ENCODE data around the gene RABGAP1L.

- no peak for TF ChIP-seq CTCF (IDR thresholded peaks at IDR 0.05; ENCODE audit: extremely low read depth in 1 of 2, insufficient read depth in 1 of 2, low read depth in 1 of 2, low read length in 2 of 2)
- TF ChIP-seq POLR2A (IDR thresholded peaks at IDR 0.05; ENCODE audit: low read depth, low read length), result no peak
- TF ChIP-seq EZH2 (IDR thresholded peaks at IDR 0.05; ENCODE audit: borderline replicate concordance, low read depth, low read length, severe bottlenecking), result no peak
- TF ChIP-seq GATA2 (IDR thresholded peaks at IDR 0.05; ENCODE audit: insufficient read depth, insufficient read length, low read depth, low read length), result no peak
- TF ChIP-seq MYC (IDR thresholded peaks at IDR 0.05; ENCODE audit: low read depth, low read length), result no peak
- TF ChIP-seq POLR2AphosphoS5 (IDR thresholded peaks at IDR 0.05; ENCODE audit: insufficient read depth, low read depth, low read length), result no peak
Measured at GRCh38 chr1:174940646-174941175, 781.4 kb downstream of the RABGAP1L start.

All from endothelial cell of umbilical vein (primary cell).